Cardiac atrium fibroblast (primary cell): ENCODE measurements around the gene MGARP. TPM values are rescaled to one million over a fixed set of nuclear protein-coding genes. Genes with fewer than 3 reads are reported as not detected.

Experiments used
- total RNA-seq: library from RNA; depleted of rRNA; stranded (reverse); fragments of >200 nt; gene quantifications from 2 replicates; pipeline ENCODE4 v1.2.3, GENCODE V29; 2015

The MGARP gene
- 36.0 and 48.2 TPM in 2 replicates for total RNA-seq

GRCh38 chr4:139279760-139280620 lies at the start of gene MGARP:
TSS of gene MGARP (minus strand) at chr4:139280225. CDS start at chr4:139280158, 67 bp downstream.

GRCh38 chr4:139301821-139302611 lies 22.0 kb upstream of the MGARP start, which contains the start of gene NDUFC1:
TSS of gene NDUFC1 (minus strand) at chr4:139302477. CDS start at chr4:139295798, 6,679 bp downstream.

GRCh38 chr4:139301113-139301820 lies 21.2 kb upstream of the MGARP start, which contains the start of gene NAA15:
TSS of gene NAA15 (plus strand) at chr4:139301505. CDS start at chr4:139301778, 273 bp downstream.

Other genes starting within 250 kb of the MGARP start
- 19.9 and 28.3 TPM in 2 replicates for gene ELF2, start 103.0 kb downstream of the MGARP start, total RNA-seq
- gene NAA15, start 21.3 kb upstream of the MGARP start, total RNA-seq = 16.6 and 18.1 TPM in 2 replicates
- 26.2 and 39.4 TPM in 2 replicates for gene NDUFC1, start 22.3 kb upstream of the MGARP start, total RNA-seq
- gene RAB33B, start 173.9 kb upstream of the MGARP start, total RNA-seq = 7.1 and 8.1 TPM in 2 replicates